Prostate gland (tissue), 2 donors: ENCODE data around the gene HNRNPUL1.

Experiments
- POLR2A ChIP-seq: fragments of 450-650 bp; IDR thresholded peaks from one replicate; pipeline ENCODE4 v1.6.1; 2016; ENCODE audit warnings: antibody characterized with exemption, mild to moderate bottlenecking
- POLR2AphosphoS5 ChIP-seq: sonication (generic); formaldehyde crosslinking; IDR thresholded peaks from one replicate; pipeline ENCODE4 v1.6.1; 2017; ENCODE audit warnings: antibody characterized with exemption
- TF ChIP-seq, protein P1 (sequence below), 4 experiments: fragments of 200-600 bp in 2 of 4; fragments of 450-650 bp in 2 of 4; sonication (generic) in 2 of 4; IDR thresholded peaks; 1 replicate in 3 of 4; 2 replicates in 1 of 4; pipeline ENCODE4 v1.5.1; 2016 to 2019; ENCODE audit warnings: antibody characterized with exemption in 4 of 4, mild to moderate bottlenecking in 2 of 4, moderate library complexity in 2 of 4

GRCh38 chr19:41309180-41310032 lies 45.2 kb downstream of the HNRNPUL1 start:
- TF ChIP-seq, protein P1, sequence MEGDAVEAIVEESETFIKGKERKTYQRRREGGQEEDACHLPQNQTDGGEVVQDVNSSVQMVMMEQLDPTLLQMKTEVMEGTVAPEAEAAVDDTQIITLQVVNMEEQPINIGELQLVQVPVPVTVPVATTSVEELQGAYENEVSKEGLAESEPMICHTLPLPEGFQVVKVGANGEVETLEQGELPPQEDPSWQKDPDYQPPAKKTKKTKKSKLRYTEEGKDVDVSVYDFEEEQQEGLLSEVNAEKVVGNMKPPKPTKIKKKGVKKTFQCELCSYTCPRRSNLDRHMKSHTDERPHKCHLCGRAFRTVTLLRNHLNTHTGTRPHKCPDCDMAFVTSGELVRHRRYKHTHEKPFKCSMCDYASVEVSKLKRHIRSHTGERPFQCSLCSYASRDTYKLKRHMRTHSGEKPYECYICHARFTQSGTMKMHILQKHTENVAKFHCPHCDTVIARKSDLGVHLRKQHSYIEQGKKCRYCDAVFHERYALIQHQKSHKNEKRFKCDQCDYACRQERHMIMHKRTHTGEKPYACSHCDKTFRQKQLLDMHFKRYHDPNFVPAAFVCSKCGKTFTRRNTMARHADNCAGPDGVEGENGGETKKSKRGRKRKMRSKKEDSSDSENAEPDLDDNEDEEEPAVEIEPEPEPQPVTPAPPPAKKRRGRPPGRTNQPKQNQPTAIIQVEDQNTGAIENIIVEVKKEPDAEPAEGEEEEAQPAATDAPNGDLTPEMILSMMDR (IDR thresholded peaks at IDR 0.05) = no peak
- TF ChIP-seq POLR2A (no peak), POLR2AphosphoS5 (no peak)
